ENCODE results near the gene PHRF1. TPM values are rescaled to one million over a fixed set of nuclear protein-coding genes. Genes with fewer than 3 reads are reported as not detected.

The PHRF1 gene
- total RNA-seq, 1 donor from 2014 or later = 25.4 TPM

DNA sequence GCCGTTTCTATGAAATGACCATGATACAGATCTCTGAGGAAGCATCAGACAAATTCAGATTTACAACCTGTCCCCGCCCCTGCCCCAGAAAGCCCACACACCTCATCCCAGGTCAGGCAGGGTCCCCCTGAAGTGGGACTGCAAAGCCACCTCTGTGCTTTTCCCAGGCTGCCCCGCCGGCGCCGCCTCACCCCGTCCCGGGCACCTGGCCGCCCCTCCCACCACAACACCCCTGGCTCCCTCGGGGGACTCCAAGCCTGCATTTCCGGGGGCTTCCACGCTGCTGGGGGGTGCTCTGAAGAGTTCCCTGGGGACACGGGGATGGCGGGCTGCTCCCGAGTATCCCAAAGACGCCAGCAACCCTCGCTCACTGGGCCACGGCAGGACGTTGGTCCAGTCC is 84.0 kb downstream of the PHRF1 start:
- H3K27me3 ChIP-seq = no peaks in the 10 kb centered on the region
- no peak overlapping the region for H3K27ac ChIP-seq
- H3K36me3 ChIP-seq = peaks cover 35 to 52% of the 10 kb centered on the region in 2 donors
- no peak for DNase-seq (ENCODE audit: low spot score in 2 of 2)
- intact Hi-C loops (cut with DNase I) = no loop called here
- H3K4me1 ChIP-seq = no peaks in the 10 kb centered on the region
- H3K9me3 ChIP-seq = no peaks in the 10 kb centered on the region
- H3K4me3 ChIP-seq = no peak overlapping the region
- TF ChIP-seq, protein P1, sequence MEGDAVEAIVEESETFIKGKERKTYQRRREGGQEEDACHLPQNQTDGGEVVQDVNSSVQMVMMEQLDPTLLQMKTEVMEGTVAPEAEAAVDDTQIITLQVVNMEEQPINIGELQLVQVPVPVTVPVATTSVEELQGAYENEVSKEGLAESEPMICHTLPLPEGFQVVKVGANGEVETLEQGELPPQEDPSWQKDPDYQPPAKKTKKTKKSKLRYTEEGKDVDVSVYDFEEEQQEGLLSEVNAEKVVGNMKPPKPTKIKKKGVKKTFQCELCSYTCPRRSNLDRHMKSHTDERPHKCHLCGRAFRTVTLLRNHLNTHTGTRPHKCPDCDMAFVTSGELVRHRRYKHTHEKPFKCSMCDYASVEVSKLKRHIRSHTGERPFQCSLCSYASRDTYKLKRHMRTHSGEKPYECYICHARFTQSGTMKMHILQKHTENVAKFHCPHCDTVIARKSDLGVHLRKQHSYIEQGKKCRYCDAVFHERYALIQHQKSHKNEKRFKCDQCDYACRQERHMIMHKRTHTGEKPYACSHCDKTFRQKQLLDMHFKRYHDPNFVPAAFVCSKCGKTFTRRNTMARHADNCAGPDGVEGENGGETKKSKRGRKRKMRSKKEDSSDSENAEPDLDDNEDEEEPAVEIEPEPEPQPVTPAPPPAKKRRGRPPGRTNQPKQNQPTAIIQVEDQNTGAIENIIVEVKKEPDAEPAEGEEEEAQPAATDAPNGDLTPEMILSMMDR (IDR thresholded peaks at IDR 0.05) = no peak

DNA sequence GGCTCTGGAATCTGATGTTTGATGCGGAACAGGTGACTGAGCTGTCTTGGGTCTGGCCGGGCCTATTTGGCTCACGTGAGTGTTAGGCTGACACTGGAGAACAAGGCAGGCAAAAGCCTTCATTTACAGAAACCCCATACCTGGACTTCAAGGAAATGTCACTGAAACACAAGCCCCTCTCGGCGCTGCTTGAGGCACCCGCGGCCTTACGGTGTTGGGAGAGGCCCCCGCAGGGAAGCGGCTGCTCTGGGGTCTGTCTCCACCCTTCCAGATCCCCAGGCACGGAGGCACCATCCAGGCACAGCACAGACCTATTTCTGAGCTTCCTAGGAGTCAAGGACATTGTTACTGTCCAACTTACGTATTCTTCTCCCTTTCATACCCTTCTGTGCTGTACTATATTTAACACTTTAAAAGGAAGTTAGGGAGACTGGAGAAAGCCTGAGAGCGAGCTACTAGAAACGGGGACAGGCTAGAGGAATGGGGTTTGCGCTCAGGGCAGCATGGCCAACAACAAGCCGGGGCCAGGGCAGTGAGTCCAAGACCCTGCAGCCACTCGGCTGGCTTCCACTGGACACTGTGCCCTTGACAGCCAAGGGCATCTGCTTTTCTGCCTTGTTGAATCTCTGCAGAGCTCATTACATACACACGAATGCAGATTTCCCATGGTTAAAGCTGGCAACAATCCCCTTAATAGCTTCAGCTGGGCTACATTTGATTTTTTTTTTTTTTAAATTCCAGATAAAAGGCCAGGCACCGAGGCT is 84.6 kb downstream of the PHRF1 start:
- H3K4me1 ChIP-seq = no peaks in the 10 kb centered on the region
- H3K4me3 ChIP-seq = no peak overlapping the region
- H3K27me3 ChIP-seq = no peaks in the 10 kb centered on the region
- no peaks in the 10 kb centered on the region for H3K9me3 ChIP-seq
- DNase-seq (ENCODE audit: low spot score in 2 of 2) = no peak
- no peak overlapping the region for H3K27ac ChIP-seq
- peaks cover 35 to 58% of the 10 kb centered on the region in 2 donors for H3K36me3 ChIP-seq
- TF ChIP-seq, protein P1 (IDR thresholded peaks at IDR 0.05) = no peak
- intact Hi-C loops (cut with DNase I) = no loop called here

Other genes starting within 250 kb of the PHRF1 start
- gene B4GALNT4, start 207.0 kb upstream of the PHRF1 start, total RNA-seq = not detected
- gene PKP3, start 182.3 kb upstream of the PHRF1 start, total RNA-seq = not detected
- gene SIGIRR, start 161.5 kb upstream of the PHRF1 start, total RNA-seq = 121 TPM
- gene ANO9, start 134.5 kb upstream of the PHRF1 start, total RNA-seq = 4.0 TPM
- gene PTDSS2, start 126.2 kb upstream of the PHRF1 start, total RNA-seq = 185 TPM
- 649 TPM for gene RNH1, start 69.2 kb upstream of the PHRF1 start, total RNA-seq
- gene HRAS, start 40.9 kb upstream of the PHRF1 start, total RNA-seq = 21.6 TPM
- gene LRRC56, start 38.9 kb upstream of the PHRF1 start, total RNA-seq = not detected
- gene LMNTD2, start 15.7 kb upstream of the PHRF1 start, total RNA-seq = 1.1 TPM
- 3.5 TPM for gene RASSF7, start 15.5 kb upstream of the PHRF1 start, total RNA-seq
- gene IRF7, start 39.5 kb downstream of the PHRF1 start, total RNA-seq = 44.6 TPM
- 5.0 TPM for gene CDHR5, start 48.5 kb downstream of the PHRF1 start, total RNA-seq
- gene SCT, start 50.7 kb downstream of the PHRF1 start, total RNA-seq = not detected
- gene DRD4, start 60.8 kb downstream of the PHRF1 start, total RNA-seq = not detected
- 60.5 TPM for gene DEAF1, start 118.8 kb downstream of the PHRF1 start, total RNA-seq
- 1.3 TPM for gene TMEM80, start 119.3 kb downstream of the PHRF1 start, total RNA-seq
- 76.7 TPM for gene EPS8L2, start 129.8 kb downstream of the PHRF1 start, total RNA-seq
- gene TALDO1, start 171.0 kb downstream of the PHRF1 start, total RNA-seq = 245 TPM
- 12.2 TPM for gene GATD1, start 201.0 kb downstream of the PHRF1 start, total RNA-seq
- not detected for gene CEND1, start 213.6 kb downstream of the PHRF1 start, total RNA-seq
- 5.6 TPM for gene SLC25A22, start 221.8 kb downstream of the PHRF1 start, total RNA-seq
- 7.1 TPM for gene PIDD1, start 228.8 kb downstream of the PHRF1 start, total RNA-seq
- gene RPLP2, start 233.5 kb downstream of the PHRF1 start, total RNA-seq = 897 TPM
- gene PNPLA2, start 242.4 kb downstream of the PHRF1 start, total RNA-seq = 214 TPM